Cardiac septum (tissue), 1 donor: ENCODE data around the gene SWSAP1. TPM values are rescaled to one million over a fixed set of nuclear protein-coding genes. Genes with fewer than 3 reads are reported as not detected.

ENCODE experiments used
- total RNA-seq: library from RNA; stranded (reverse); fragmentation: NEBNext Ultra II Directional; extraction: Animal tissue kit (Norgen Biotek cat#: 25700); gene quantifications from one replicate; pipeline ENCODE4 v1.2.1, GENCODE V29; 2021
- donor health status: DM: no; HTN: no; CAD: no.

SWSAP1 gene
- total RNA-seq, 1 donor from 2014 or later, result 1.3 TPM

Other genes starting within 250 kb of the SWSAP1 start
- 3.8 TPM for gene SPC24, start 218.9 kb upstream of the SWSAP1 start, total RNA-seq
- 499 TPM for gene KANK2, start 177.1 kb upstream of the SWSAP1 start, total RNA-seq
- gene ANGPTL8, start 135.0 kb upstream of the SWSAP1 start, total RNA-seq, result not detected
- gene DOCK6, start 112.1 kb upstream of the SWSAP1 start, total RNA-seq, result 50.5 TPM
- gene TSPAN16, start 78.5 kb upstream of the SWSAP1 start, total RNA-seq, result not detected
- 7.4 TPM for gene RAB3D, start 35.0 kb upstream of the SWSAP1 start, total RNA-seq
- gene TMEM205, start 28.4 kb upstream of the SWSAP1 start, total RNA-seq, result 75.7 TPM
- 24.2 TPM for gene CCDC159, start 28.1 kb upstream of the SWSAP1 start, total RNA-seq
- gene PLPPR2, start 19.2 kb upstream of the SWSAP1 start, total RNA-seq, result 19.3 TPM
- gene EPOR, start 9.6 kb downstream of the SWSAP1 start, total RNA-seq, result 5.6 TPM
- 5.8 TPM for gene RGL3, start 44.6 kb downstream of the SWSAP1 start, total RNA-seq
- gene ODAD3, start 60.5 kb downstream of the SWSAP1 start, total RNA-seq, result 0.43 TPM
- 100 TPM for gene PRKCSH, start 61.0 kb downstream of the SWSAP1 start, total RNA-seq
- gene ELAVL3, start 106.4 kb downstream of the SWSAP1 start, total RNA-seq, result 0.89 TPM
- gene ZNF653, start 131.2 kb downstream of the SWSAP1 start, total RNA-seq, result 5.3 TPM
- gene ECSIT, start 154.5 kb downstream of the SWSAP1 start, total RNA-seq, result 92.9 TPM
- gene CNN1, start 164.2 kb downstream of the SWSAP1 start, total RNA-seq, result 236 TPM
- 32.1 TPM for gene ELOF1, start 184.6 kb downstream of the SWSAP1 start, total RNA-seq
- gene ACP5, start 203.0 kb downstream of the SWSAP1 start, total RNA-seq, result 1.5 TPM
- gene ZNF627, start 222.8 kb downstream of the SWSAP1 start, total RNA-seq, result 6.4 TPM